ENCODE measurements around the gene KLHL42.

Gene KLHL42

DNA sequence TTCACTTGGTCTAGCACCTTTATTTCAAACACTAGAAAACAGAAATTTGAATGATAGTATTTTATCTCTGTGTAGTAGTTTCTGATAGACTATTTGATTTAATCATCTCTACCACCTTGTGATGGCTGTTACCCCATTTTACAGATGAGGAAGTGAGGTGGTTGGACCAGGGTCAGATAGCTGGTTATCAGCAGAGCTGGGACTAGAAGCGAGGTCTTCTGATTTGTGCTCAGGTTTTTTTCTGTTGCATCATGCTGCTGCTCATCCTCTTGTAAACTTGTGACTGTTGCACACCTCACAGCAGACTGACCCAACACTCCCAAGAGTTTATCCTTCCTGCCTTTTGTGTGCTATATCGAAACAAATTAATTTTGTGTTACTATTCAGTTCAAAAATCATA, 10.1 kb downstream of the KLHL42 start:
- TF ChIP-seq, protein P1, sequence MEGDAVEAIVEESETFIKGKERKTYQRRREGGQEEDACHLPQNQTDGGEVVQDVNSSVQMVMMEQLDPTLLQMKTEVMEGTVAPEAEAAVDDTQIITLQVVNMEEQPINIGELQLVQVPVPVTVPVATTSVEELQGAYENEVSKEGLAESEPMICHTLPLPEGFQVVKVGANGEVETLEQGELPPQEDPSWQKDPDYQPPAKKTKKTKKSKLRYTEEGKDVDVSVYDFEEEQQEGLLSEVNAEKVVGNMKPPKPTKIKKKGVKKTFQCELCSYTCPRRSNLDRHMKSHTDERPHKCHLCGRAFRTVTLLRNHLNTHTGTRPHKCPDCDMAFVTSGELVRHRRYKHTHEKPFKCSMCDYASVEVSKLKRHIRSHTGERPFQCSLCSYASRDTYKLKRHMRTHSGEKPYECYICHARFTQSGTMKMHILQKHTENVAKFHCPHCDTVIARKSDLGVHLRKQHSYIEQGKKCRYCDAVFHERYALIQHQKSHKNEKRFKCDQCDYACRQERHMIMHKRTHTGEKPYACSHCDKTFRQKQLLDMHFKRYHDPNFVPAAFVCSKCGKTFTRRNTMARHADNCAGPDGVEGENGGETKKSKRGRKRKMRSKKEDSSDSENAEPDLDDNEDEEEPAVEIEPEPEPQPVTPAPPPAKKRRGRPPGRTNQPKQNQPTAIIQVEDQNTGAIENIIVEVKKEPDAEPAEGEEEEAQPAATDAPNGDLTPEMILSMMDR (IDR thresholded peaks at IDR 0.05; ENCODE audit: insufficient read depth, low read length, missing control alignments) = no peak
- no peak overlapping the region for H3K4me3 ChIP-seq (ENCODE audit: low read depth, low read length)
- ChIA-PET CTCF (interaction anchor here (1.2 kb wide), 1 partner anchor 31 kb away, joined by 7 read pairs; no protein-coding TSS in a partner anchor), POLR2A (no interaction called here)
- DNase-seq (ENCODE audit: low read depth, low spot score) = no peak

- TF ChIP-seq, protein P1 (IDR thresholded peaks at IDR 0.05; ENCODE audit: insufficient read depth, low read length, missing control alignments) = no peak
- H3K4me3 ChIP-seq (ENCODE audit: low read depth, low read length) = no peak overlapping the region
- no peak for DNase-seq (ENCODE audit: low read depth, low spot score)
- ChIA-PET CTCF (interaction anchor here (1.1 to 2.2 kb wide), 3 partner anchors 8 to 146 kb away, joined by 3 to 9 read pairs (median 3); no protein-coding TSS in a partner anchor), POLR2A (no interaction called here)
Measured at GRCh38 chr12:27794818-27795584, 15.0 kb downstream of the KLHL42 start.

DNA sequence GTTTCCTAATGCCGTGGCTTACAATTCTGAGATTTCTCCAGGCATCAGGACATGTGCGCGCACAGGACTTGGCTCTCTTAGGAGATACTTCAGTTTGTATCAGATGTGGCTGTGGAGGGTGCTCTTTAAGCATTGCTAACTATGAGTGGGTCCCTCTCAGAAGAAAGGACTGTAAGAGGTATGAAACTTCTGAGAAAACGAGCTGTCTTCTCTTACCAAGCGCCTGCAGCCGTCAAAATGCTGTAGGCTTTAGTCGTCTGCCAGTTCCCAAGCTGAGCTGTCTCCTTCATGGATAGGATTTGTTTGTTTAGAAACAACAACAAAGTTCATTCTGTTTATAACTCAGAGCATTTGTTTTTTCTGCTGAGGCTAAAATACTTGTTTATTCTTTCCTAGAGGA, 16.1 kb downstream of the KLHL42 start:
- POLR2A ChIA-PET = no interaction called here
- DNase-seq (ENCODE audit: low read depth, low spot score) = no peak
- H3K4me3 ChIP-seq (ENCODE audit: low read depth, low read length) = no peak overlapping the region
- TF ChIP-seq, protein P1 (IDR thresholded peaks at IDR 0.05; ENCODE audit: insufficient read depth, low read length, missing control alignments) = no peak
- CTCF ChIA-PET = interaction anchor here (1.1 to 2.2 kb wide), 3 partner anchors 9 to 144 kb away, joined by 3 to 9 read pairs (median 3); no protein-coding TSS in a partner anchor

GRCh38 chr12:27797301-27798025, 17.4 kb downstream of the KLHL42 start:
- TF ChIP-seq, protein P1 (IDR thresholded peaks at IDR 0.05; ENCODE audit: insufficient read depth, low read length, missing control alignments) = no peak
- H3K4me3 ChIP-seq (ENCODE audit: low read depth, low read length) = no peak overlapping the region
- ChIA-PET CTCF (interaction anchor here (1.7 kb wide), 1 partner anchor 24 kb away, joined by 8 read pairs; no protein-coding TSS in a partner anchor), POLR2A (no interaction called here)
- no peak for DNase-seq (ENCODE audit: low read depth, low spot score)

DNA sequence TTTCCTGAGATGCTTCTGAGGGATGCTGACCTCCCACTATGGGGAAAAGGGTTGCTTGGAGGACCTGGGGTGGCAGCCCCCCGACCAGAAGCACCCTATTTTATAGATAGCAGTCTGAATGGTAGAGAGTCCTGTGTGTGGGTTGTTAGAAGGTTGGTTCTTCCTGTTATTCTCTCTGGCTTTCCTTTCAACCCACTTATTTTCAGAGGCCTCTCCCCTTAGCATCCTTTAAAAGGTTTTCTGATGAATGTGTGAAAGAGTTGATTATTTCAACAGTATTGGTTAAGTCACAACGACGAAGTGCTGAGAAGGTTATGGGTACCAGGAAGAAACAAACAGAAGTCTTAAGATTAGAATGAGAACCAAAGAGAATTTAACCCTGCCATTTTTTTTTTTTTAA, 20.8 kb downstream of the KLHL42 start:
- no peak for DNase-seq (ENCODE audit: low read depth, low spot score)
- TF ChIP-seq, protein P1 (IDR thresholded peaks at IDR 0.05; ENCODE audit: insufficient read depth, low read length, missing control alignments) = no peak
- ChIA-PET POLR2A (no interaction called here), CTCF (no interaction called here)
- H3K4me3 ChIP-seq (ENCODE audit: low read depth, low read length) = no peak overlapping the region

DNA sequence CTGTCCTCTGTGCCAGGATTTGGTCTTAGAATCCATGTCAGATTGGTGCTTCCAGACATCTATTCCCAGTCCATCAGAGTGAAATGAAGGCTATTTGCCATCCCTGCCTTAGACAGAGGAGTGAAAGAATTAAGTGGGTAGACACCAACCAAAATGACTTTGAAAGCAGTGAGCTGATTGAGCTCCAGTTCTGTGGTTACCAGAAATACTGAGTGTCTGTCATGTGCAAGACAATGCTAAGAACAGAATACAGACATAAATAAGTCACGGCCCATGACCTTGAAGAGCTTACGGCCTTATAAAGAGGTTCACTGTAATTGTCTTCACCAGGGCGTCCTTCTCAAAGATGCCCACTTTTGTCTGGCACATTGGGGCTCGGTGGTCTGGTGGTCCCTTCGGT, 21.6 kb downstream of the KLHL42 start:
- TF ChIP-seq, protein P1 (IDR thresholded peaks at IDR 0.05; ENCODE audit: insufficient read depth, low read length, missing control alignments) = no peak
- DNase-seq (ENCODE audit: low read depth, low spot score) = no peak
- ChIA-PET POLR2A (interaction anchor here (0.7 kb wide), 1 partner anchor 26 kb away, joined by 3 read pairs; no protein-coding TSS in a partner anchor), CTCF (interaction anchor here (0.9 kb wide), 1 partner anchor 13 kb away, joined by 3 read pairs; no protein-coding TSS in a partner anchor)
- H3K4me3 ChIP-seq (ENCODE audit: low read depth, low read length) = no peak overlapping the region
